ENCODE results near the gene SMAD2. TPM values are rescaled to one million over a fixed set of nuclear protein-coding genes. Genes with fewer than 3 reads are reported as not detected.

Gene SMAD2
- total RNA-seq, 1 experiment from 2014 or later: 121 TPM

DNA sequence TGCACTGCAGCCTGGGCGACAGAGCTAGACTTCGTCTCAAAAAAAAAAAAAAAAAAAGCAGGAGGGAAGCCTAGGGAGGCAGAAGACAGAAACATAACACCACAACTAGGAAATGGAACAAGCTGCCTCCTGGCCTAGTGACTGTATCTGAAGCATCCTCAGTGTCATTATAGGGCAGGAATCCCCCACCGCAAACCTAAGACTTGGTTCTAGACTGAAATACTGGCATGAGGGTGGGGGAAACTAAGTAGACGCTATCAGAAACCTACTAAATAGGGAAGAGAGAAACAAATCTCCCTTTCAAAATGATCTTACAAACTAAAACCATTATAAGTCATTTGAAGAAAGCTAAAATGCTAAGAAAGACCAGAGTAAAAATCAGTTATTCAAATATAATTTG is 16.4 kb upstream of the SMAD2 start:
- Histone ChIP-seq H3K9ac (ENCODE audit: extremely low read depth, insufficient read length, low read length) (no peak overlapping the region), H2AK5ac (ENCODE audit: insufficient read length, low read length) (no peak overlapping the region), H3K27ac (ENCODE audit: insufficient read length, low read depth, low read length) (no peak overlapping the region), H3K23me2 (ENCODE audit: insufficient read length, low read depth, low read length, poor library complexity, severe bottlenecking) (no peaks in the 10 kb centered on the region), H3K18ac (ENCODE audit: insufficient read length, low read depth, low read length) (no peak overlapping the region), H3K79me1 (ENCODE audit: insufficient read depth, low read depth, low read length, poor library complexity, severe bottlenecking) (no peaks in the 10 kb centered on the region), H3K4me2 (ENCODE audit: insufficient read depth, insufficient read length, low read length) (no peak overlapping the region), H2BK120ac (ENCODE audit: low read depth, low read length, poor library complexity, severe bottlenecking) (no peak overlapping the region), H4K5ac (ENCODE audit: insufficient read length, low read depth, low read length) (no peak overlapping the region), H4K20me1 (ENCODE audit: control insufficient read depth, insufficient read depth, insufficient read length) (no peaks in the 10 kb centered on the region), H2BK20ac (ENCODE audit: low read depth, low read length, poor library complexity, severe bottlenecking) (no peak overlapping the region), H3K27me3 (ENCODE audit: insufficient read depth, low read length) (no peaks in the 10 kb centered on the region), H3K4ac (ENCODE audit: low read depth, low read length) (no peak overlapping the region), H2BK5ac (ENCODE audit: insufficient read length, low read length) (no peak overlapping the region), H3K4me1 (ENCODE audit: insufficient read depth, low read length) (no peaks in the 10 kb centered on the region), H3K14ac (ENCODE audit: insufficient read depth, low read length) (no peak overlapping the region), H3T11ph (ENCODE audit: low read length) (no peak overlapping the region), H3K79me2 (ENCODE audit: insufficient read depth, low read length) (no peaks in the 10 kb centered on the region), H2BK12ac (ENCODE audit: insufficient read length, low read depth, low read length) (no peak overlapping the region), H3K9me3 (ENCODE audit: control insufficient read depth, low read depth, low read length) (no peaks in the 10 kb centered on the region), H3K23ac (ENCODE audit: insufficient read length, low read depth, low read length) (no peak overlapping the region), H2BK15ac (ENCODE audit: low read depth, low read length) (no peak overlapping the region), H4K8ac (replicated peaks; ENCODE audit: insufficient read length, low read depth, low read length) (no peak overlapping the region), H4K91ac (ENCODE audit: insufficient read length, low read depth, low read length) (no peak overlapping the region), H3K56ac (ENCODE audit: insufficient read length, low read depth, low read length) (no peak overlapping the region), H2AFZ (ENCODE audit: low read length) (no peak overlapping the region)
- Mint-ChIP-seq H3K27ac (no peak overlapping the region), H3K9me3 (peaks cover 0 to 3% of the 10 kb centered on the region in 2 experiments; a peak in 3 of 5 replicates), H3K27me3 (ENCODE audit: low read depth) (no peaks in the 10 kb centered on the region; the same call in 1 of the 2 replicates), H3K4me3 (no peak overlapping the region), H3K36me3 (ENCODE audit: insufficient read depth in 1 of 3, low read depth in 3 of 3) (no peaks in the 10 kb centered on the region; a peak in 1 of 7 replicates), H3K4me1 (peaks cover 0 to 3% of the 10 kb centered on the region in 2 experiments; a peak in 1 of 4 replicates)
- TF ChIP-seq CTCF (conservative IDR thresholded peaks at IDR 0.05): no peak
- DNase-seq: no peak
- WGBS (ENCODE audit: extremely low coverage, insufficient read length, low lambda C conversion rate): no CpG with 5 or more reads among the region's 4 CpGs

Data from H9 (cell line).